NCI-H1105 treated with DMSO at 0.1 percent for 48 hours (cell line): Measurements from ENCODE around the gene EYS.

Experiments used
- DNase-seq: peaks from one replicate; lab custom pipeline; 2025; lab: John Stamatoyannopoulos, UW

EYS gene

GRCh38 chr6:64128301-64129024, 1578.6 kb downstream of the EYS start:
- peak; percentile 47 for DNase-seq

GRCh38 chr6:64123761-64124633, 1583.0 kb downstream of the EYS start:
- DNase-seq: no peak

- no peak for DNase-seq
These were observed 1584.2 kb downstream of the EYS start for GRCh38 chr6:64122712-64123375.

GRCh38 chr6:64121011-64121565, 1585.9 kb downstream of the EYS start:
- DNase-seq: no peak

- DNase-seq: no peak
These were observed 1593.3 kb downstream of the EYS start for GRCh38 chr6:64113704-64114103.

- DNase-seq: no peak
These were observed 1603.0 kb downstream of the EYS start for GRCh38 chr6:64104051-64104450.

GRCh38 chr6:64103480-64103879, 1603.5 kb downstream of the EYS start:
- no peak for DNase-seq

GRCh38 chr6:64100702-64101303, 1606.2 kb downstream of the EYS start:
- DNase-seq: no peak

- DNase-seq: no peak
These were observed 1616.7 kb downstream of the EYS start for GRCh38 chr6:64090352-64090751.

- no peak for DNase-seq
These were observed 1621.9 kb downstream of the EYS start for GRCh38 chr6:64085126-64085525.

GRCh38 chr6:64084185-64084663, 1622.8 kb downstream of the EYS start:
- no peak for DNase-seq

- DNase-seq: no peak
These were observed 1623.8 kb downstream of the EYS start for GRCh38 chr6:64083261-64083660.

GRCh38 chr6:64081453-64081852, 1625.6 kb downstream of the EYS start:
- no peak for DNase-seq

GRCh38 chr6:64074981-64075380, 1632.0 kb downstream of the EYS start:
- peak; percentile 46 for DNase-seq

- no peak for DNase-seq
These were observed 1634.3 kb downstream of the EYS start for GRCh38 chr6:64072686-64073085.

- DNase-seq: no peak
These were observed 1642.1 kb downstream of the EYS start for GRCh38 chr6:64064919-64065318.

- DNase-seq: no peak
These were observed 1643.9 kb downstream of the EYS start for GRCh38 chr6:64062960-64063683.

GRCh38 chr6:64054861-64055260, 1652.2 kb downstream of the EYS start:
- DNase-seq: no peak

GRCh38 chr6:64050590-64050989, 1656.4 kb downstream of the EYS start:
- DNase-seq: no peak

- DNase-seq: no peak
These were observed 1657.3 kb downstream of the EYS start for GRCh38 chr6:64049736-64050135.

GRCh38 chr6:64046746-64047208, 1660.2 kb downstream of the EYS start:
- DNase-seq: no peak
